BLaER1 (cell line): Measurements from ENCODE around the gene TIMP2.

Source experiments
- H3K27ac ChIP-seq: shearing (Covaris generic); formaldehyde crosslinking; 2 replicates; pipeline ENCODE4 v1.8.1; 2022
- H3K27me3 ChIP-seq: shearing (Covaris generic); formaldehyde crosslinking; 2 replicates; pipeline ENCODE4 v1.8.1; 2022
- H3K36me3 ChIP-seq: shearing (Covaris generic); formaldehyde crosslinking; 2 replicates; pipeline ENCODE4 v1.8.1; 2022
- H3K4me1 ChIP-seq: shearing (Covaris generic); formaldehyde crosslinking; 2 replicates; pipeline ENCODE4 v1.8.1; 2022
- H3K4me2 ChIP-seq: shearing (Covaris generic); formaldehyde crosslinking; 2 replicates; pipeline ENCODE4 v1.8.1; 2022
- H3K4me3 ChIP-seq: shearing (Covaris generic); formaldehyde crosslinking; 2 replicates; pipeline ENCODE4 v1.8.1; 2022
- H3K9ac ChIP-seq: shearing (Covaris generic); formaldehyde crosslinking; 2 replicates; pipeline ENCODE4 v1.8.1; 2022
- H3K9me3 ChIP-seq: shearing (Covaris generic); formaldehyde crosslinking; 2 replicates; pipeline ENCODE4 v1.8.1; 2022
- H4K20me1 ChIP-seq: shearing (Covaris generic); formaldehyde crosslinking; 2 replicates; pipeline ENCODE4 v1.8.1; 2022
- Cebpa-rat ChIP-seq: shearing (Covaris generic); IDR thresholded peaks from 2 replicates; pipeline ENCODE4 v1.8.1; 2022

Gene TIMP2

GRCh38 chr17:78925234-78925633, at the start of gene TIMP2:
TIMP2 (minus strand) TSS chr17:78925387; CDS start chr17:78925088, 299 bp downstream.
- no peak for TF ChIP-seq Cebpa-rat
- H3K9ac ChIP-seq = peak within 1 kb of the TSS; percentile 86
- H3K4me3 ChIP-seq = peak within 1 kb of the TSS; percentile 78
- H4K20me1 ChIP-seq = peaks cover 41% of the 10 kb centered on the region
- no peaks in the 10 kb centered on the region for H3K27me3 ChIP-seq
- H3K4me1 ChIP-seq = peaks cover 46% of the 10 kb centered on the region
- H3K4me2 ChIP-seq = peak within 1 kb of the TSS; percentile 97
- H3K36me3 ChIP-seq = peaks cover 21% of the 10 kb centered on the region; the same call in 1 of the 2 replicates
- peak within 1 kb of the TSS; percentile 86 for H3K27ac ChIP-seq
- H3K9me3 ChIP-seq = no peaks in the 10 kb centered on the region

- Histone ChIP-seq H3K27ac (no peak overlapping the region), H3K4me2 (no peak overlapping the region), H4K20me1 (peaks cover 57% of the 10 kb centered on the region), H3K36me3 (peaks cover 49% of the 10 kb centered on the region), H3K27me3 (no peaks in the 10 kb centered on the region), H3K4me1 (peaks cover 76% of the 10 kb centered on the region), H3K4me3 (no peak overlapping the region), H3K9me3 (no peaks in the 10 kb centered on the region), H3K9ac (no peak overlapping the region)
- TF ChIP-seq Cebpa-rat = no peak
Observed at GRCh38 chr17:78973792-78974520, 48.8 kb upstream of the TIMP2 start.

GRCh38 chr17:78973196-78973595, 48.0 kb upstream of the TIMP2 start:
- Histone ChIP-seq H3K27me3 (no peaks in the 10 kb centered on the region), H3K9ac (no peak overlapping the region), H3K4me3 (no peak overlapping the region), H3K4me1 (peaks cover 76% of the 10 kb centered on the region), H4K20me1 (peaks cover 56% of the 10 kb centered on the region), H3K9me3 (no peaks in the 10 kb centered on the region), H3K4me2 (no peak overlapping the region), H3K27ac (no peak overlapping the region), H3K36me3 (peaks cover 49% of the 10 kb centered on the region)
- TF ChIP-seq Cebpa-rat = no peak

GRCh38 chr17:78972507-78973105, 47.4 kb upstream of the TIMP2 start:
- H3K27ac ChIP-seq = no peak overlapping the region
- peaks cover 49% of the 10 kb centered on the region for H3K36me3 ChIP-seq
- no peak overlapping the region for H3K4me3 ChIP-seq
- no peaks in the 10 kb centered on the region for H3K9me3 ChIP-seq
- H3K4me1 ChIP-seq = peaks cover 76% of the 10 kb centered on the region
- no peak overlapping the region; the same call in 1 of the 2 replicates for H3K4me2 ChIP-seq
- no peak for TF ChIP-seq Cebpa-rat
- H3K9ac ChIP-seq = no peak overlapping the region
- H3K27me3 ChIP-seq = no peaks in the 10 kb centered on the region
- H4K20me1 ChIP-seq = peaks cover 50% of the 10 kb centered on the region

- H3K9me3 ChIP-seq = no peaks in the 10 kb centered on the region
- H3K4me2 ChIP-seq = peak overlapping the region; percentile 89
- no peak for TF ChIP-seq Cebpa-rat
- peaks cover 43% of the 10 kb centered on the region for H4K20me1 ChIP-seq
- H3K4me1 ChIP-seq = peaks cover 76% of the 10 kb centered on the region
- H3K27me3 ChIP-seq = no peaks in the 10 kb centered on the region
- H3K27ac ChIP-seq = peak overlapping the region; percentile 32; the same call in 1 of the 2 replicates
- H3K4me3 ChIP-seq = no peak overlapping the region
- H3K36me3 ChIP-seq = peaks cover 47% of the 10 kb centered on the region
- peak overlapping the region; percentile 36; the same call in 1 of the 2 replicates for H3K9ac ChIP-seq
Observed at GRCh38 chr17:78971756-78972506, 46.7 kb upstream of the TIMP2 start.

- peak overlapping the region; percentile 36; the same call in 1 of the 2 replicates for H3K9ac ChIP-seq
- H3K4me2 ChIP-seq = peak overlapping the region; percentile 89
- no peaks in the 10 kb centered on the region for H3K9me3 ChIP-seq
- H3K36me3 ChIP-seq = peaks cover 38% of the 10 kb centered on the region
- no peak overlapping the region for H3K4me3 ChIP-seq
- no peak for TF ChIP-seq Cebpa-rat
- peak overlapping the region; percentile 32; the same call in 1 of the 2 replicates for H3K27ac ChIP-seq
- H4K20me1 ChIP-seq = peaks cover 35% of the 10 kb centered on the region
- peaks cover 76% of the 10 kb centered on the region for H3K4me1 ChIP-seq
- no peaks in the 10 kb centered on the region for H3K27me3 ChIP-seq
Observed at GRCh38 chr17:78970834-78971755, 45.9 kb upstream of the TIMP2 start.

GRCh38 chr17:78969865-78970264, 44.7 kb upstream of the TIMP2 start:
- peaks cover 77% of the 10 kb centered on the region for H3K4me1 ChIP-seq
- no peak overlapping the region for H3K9ac ChIP-seq
- H3K4me3 ChIP-seq = no peak overlapping the region
- no peaks in the 10 kb centered on the region for H3K9me3 ChIP-seq
- H4K20me1 ChIP-seq = peaks cover 27% of the 10 kb centered on the region
- peaks cover 28% of the 10 kb centered on the region for H3K36me3 ChIP-seq
- H3K27me3 ChIP-seq = no peaks in the 10 kb centered on the region
- H3K27ac ChIP-seq = no peak overlapping the region
- TF ChIP-seq Cebpa-rat = no peak
- H3K4me2 ChIP-seq = peak overlapping the region; percentile 89

GRCh38 chr17:78967782-78968362, 42.7 kb upstream of the TIMP2 start:
- H4K20me1 ChIP-seq = peaks cover 22% of the 10 kb centered on the region
- peaks cover 13% of the 10 kb centered on the region; the same call in 1 of the 2 replicates for H3K36me3 ChIP-seq
- H3K27me3 ChIP-seq = no peaks in the 10 kb centered on the region
- H3K9ac ChIP-seq = no peak overlapping the region
- H3K4me1 ChIP-seq = peaks cover 97% of the 10 kb centered on the region
- 0 out of 2 replicates have a peak overlapping the region, but pooled peaks have one; percentile 69 for H3K27ac ChIP-seq
- no peak for TF ChIP-seq Cebpa-rat
- H3K4me3 ChIP-seq = no peak overlapping the region
- peak overlapping the region; percentile 89 for H3K4me2 ChIP-seq
- no peaks in the 10 kb centered on the region for H3K9me3 ChIP-seq
